HG02884 (cell line): Measurements from ENCODE around the gene SERINC3.
"Not testable (repeated sequence)": the region's sequence is repeated elsewhere in the genome, so short reads cannot be mapped to it uniquely, and the experiment has no call there.

ENCODE experiments used
- ATAC-seq: cut with Tn5 transposase; IDR thresholded peaks from one replicate; pipeline ENCODE4 v1.9.1; 2021; ENCODE audit warnings: mild to moderate bottlenecking, moderate library complexity; ENCODE audit not compliant: unreplicated experiment

The SERINC3 gene

DNA sequence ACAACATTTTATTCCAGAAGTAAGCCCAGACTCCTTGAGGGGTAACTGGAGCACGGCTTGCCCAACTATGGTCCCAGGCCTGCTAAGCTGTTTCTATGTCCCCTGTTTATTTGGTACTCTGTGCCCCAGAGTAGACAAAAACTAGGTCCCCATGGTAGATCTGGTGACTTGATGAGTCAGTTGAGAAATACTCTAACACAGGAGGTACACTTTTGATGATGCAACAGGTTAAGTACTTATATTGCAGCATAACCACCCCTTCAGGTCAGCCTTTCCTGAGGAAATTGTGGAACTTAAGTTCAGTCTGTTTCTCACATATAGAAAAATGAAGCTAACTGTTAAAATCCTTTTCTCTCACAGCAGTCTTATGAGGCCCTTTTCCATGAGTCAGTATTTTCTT lies 26.6 kb downstream of the SERINC3 start:
- ATAC-seq, result no peak

- ATAC-seq, result no peak
Measured at GRCh38 chr20:44494681-44495080, 27.2 kb downstream of the SERINC3 start.

DNA sequence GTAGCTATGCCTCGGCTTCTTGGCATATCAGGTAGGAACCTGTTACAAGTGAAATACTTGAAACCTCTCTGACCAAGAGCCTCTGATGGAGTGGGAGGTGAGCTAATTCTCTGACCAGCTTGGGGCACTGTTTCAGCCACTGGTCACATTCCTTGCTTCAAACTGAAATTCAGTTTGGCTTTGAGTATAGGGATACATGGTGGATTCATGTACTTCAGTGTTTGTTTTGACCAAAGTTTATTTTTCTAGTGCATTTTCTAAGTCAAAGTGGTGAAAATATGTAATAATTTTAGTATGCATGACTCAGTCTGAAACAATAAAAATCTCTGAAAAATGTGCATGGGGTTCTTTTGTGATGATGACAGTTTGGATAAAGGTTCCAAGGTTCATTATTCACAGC lies 27.6 kb downstream of the SERINC3 start:
- no peak for ATAC-seq

DNA sequence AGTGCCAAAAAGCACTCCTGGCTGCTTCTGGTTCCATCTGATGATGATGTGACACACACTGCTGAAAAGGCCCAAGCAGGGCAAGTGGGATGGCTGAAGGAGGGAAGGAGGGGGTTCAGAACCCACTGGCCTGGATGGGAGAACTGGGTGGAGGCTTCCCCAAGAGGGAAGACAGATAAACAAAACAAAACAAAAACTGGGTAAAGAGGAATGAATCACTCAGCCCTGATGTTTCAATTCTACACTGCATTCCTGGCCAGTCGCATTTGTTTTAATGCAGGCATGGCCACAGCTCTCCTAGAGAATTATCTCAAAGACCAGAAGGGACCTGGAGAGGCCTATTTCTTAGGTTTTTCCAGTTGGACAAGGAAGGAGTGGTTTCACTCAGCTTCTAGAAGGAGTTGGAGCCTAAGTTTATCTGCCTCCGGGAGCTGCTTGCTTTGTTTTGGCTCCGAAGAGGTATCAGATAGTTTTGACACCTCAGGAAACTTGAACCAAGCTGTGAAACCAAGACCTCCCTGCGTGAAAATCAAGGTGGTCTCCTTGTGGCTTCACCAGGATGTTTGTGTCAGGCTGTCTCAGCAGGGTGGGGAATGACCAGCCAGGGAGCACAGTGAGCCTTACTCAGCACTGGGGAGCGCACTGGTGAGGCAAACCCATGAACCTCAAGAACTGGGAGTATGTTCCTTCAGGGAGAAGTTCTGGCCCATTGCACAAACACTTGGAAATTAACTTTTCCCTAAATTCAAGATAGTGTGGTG lies 30.1 kb downstream of the SERINC3 start:
- no peak for ATAC-seq

GRCh38 chr20:44489931-44490330 lies 31.9 kb downstream of the SERINC3 start:
- no peak for ATAC-seq

DNA sequence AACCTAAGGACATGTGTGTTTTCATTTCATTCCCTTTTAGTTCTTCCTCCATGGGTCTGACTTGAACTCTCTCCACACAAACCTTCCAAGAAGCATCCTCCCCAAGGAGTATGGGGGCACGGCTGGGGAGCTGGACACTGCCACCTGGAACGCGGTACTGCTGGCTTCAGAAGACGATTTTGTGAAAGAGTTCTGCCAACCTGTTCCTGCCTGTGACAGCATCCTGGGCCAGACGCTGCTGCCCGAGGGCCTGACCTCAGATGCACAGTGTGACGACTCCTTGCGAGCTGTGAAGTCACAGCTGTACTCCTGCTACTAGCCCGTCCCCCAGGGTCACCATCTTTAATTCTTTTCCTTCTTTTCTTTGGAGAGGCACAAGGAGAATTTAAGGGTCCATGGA lies 32.6 kb downstream of the SERINC3 start:
- no peak for ATAC-seq

DNA sequence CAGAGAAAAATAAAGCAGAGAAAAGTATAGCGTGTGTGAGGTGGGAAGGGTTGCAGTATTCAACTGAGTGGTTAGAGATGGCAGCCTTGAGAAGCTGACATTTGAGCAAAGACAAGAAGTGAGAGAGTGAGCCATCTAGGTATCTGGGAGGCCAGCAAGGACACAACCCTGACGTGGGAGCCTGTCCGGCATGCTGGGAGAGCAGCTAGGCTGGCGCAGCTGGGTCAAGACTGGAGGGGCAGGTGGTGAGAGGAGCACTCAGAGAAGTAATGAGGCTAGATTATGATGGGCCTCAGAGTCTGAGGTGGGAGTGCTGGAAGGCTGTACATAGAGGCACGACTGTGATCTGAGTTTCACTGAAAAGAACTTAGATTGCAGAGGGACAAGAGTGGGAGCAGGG lies 33.3 kb downstream of the SERINC3 start:
- no peak for ATAC-seq

- no peak for ATAC-seq
Measured at GRCh38 chr20:44485830-44486198, 36.1 kb downstream of the SERINC3 start.

- ATAC-seq, result no peak
Measured at GRCh38 chr20:44485078-44485829, 36.6 kb downstream of the SERINC3 start.

DNA sequence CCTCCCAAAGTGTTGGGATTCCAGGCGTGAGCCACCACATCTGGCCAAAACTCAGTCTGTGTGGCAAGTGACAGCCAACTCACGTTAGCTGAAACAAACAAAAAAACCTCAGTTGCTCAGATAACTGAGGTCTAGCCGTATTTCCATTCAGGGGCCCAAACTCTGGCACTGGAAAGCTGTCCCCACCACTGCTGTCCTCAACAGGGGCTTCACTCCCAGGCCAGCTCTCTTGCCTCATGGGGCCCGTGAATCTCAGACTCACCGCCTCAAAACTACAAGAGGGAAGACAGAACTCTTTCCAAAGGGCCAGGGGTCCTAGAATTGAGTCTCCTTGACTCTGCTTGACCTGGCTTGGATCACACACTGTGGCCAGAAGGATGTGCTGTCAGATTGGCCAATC lies 38.8 kb downstream of the SERINC3 start:
- ATAC-seq, result no peak

DNA sequence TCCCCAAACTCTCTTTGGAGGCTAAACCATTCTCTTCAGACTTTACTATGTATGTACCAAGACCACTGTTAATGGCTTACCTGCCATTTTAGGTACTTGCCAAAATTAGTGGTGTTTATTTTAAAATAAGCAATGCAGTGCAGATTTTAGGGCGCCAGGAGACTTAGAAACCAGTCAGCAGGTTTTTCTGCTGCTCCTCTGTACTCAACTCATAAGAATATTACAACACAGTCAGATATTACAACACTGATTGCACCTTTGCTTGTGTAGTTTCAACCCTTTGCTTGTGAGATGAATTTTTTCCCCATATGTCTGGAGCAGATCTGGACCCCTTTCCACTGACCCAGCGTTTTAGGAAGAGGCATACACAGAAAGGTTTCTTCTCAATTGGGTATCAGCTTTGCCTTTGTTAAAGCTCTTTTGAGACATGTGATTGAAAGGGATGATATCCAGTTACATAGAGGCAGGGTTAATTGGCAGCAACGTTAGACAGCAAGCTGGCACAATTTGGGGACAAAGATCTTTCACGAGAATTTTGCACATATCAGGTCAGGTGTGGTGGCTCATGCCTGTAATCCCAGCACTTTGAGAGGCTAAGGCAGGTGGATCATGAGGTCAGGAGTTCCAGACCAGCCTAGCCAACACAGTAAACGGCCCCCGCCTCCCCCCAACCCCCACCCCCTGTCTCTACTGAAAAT lies 40.0 kb downstream of the SERINC3 start:
- ATAC-seq, result no peak

DNA sequence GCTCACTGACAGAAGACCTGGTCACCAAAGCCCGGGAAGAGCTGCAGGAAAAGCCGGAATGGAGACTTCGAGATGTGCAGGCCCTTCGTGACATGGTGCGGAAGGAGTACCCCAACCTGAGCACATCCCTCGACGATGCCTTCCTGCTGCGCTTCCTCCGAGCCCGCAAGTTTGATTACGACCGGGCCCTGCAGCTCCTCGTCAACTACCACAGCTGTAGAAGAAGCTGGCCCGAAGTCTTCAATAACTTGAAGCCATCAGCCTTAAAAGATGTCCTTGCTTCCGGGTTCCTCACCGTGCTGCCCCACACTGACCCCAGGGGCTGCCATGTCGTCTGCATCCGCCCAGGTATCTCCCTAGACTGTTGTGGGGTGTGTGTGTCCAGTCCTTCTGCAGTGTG lies 41.8 kb downstream of the SERINC3 start:
- no peak for ATAC-seq

GRCh38 chr20:44479643-44480042 lies 42.2 kb downstream of the SERINC3 start:
- ATAC-seq, result no peak

DNA sequence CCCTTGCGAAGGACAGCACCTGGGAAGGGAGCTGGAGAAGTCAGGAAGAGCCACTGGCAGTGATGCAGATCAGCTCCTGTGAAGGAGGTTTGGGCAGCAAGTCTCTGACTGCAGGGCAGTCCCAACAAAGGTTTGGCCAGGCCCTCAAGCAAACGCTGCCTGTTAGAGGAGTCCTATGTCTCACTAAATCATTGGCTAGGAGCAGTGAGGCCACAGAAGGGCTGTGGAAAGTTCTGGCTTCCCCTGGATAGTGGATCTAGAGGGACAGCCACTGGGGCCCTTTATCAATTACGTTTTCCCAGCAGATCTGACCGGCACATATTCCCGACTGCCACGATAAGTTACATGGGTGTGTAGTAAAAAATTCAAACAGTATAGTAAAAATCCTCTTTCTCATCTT lies 43.7 kb downstream of the SERINC3 start:
- no peak for ATAC-seq

DNA sequence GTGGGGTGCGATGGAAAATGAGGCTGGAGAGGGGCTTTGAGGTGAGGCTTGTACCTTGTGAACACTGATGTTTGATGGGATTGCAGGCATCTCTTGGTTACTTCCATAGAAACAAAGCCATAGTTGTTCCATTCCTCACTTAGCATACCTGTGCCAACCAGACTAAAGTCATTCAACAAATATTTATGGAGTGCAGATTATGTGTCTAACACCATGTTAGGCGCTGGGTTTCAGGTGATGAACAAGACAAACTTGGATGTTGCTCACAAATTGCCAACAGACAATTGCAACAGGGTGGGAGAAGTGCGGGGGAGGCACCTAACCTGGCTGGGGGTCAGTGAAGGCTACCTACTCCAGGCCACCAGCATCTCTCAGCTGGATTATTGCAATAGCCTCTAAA lies 44.7 kb downstream of the SERINC3 start:
- no peak for ATAC-seq

- peak; percentile 94 for ATAC-seq
Measured at GRCh38 chr20:44475694-44476560, 45.9 kb downstream of the SERINC3 start, which contains the start of gene TTPAL. Gene TTPAL, plus strand, starts transcription at chr20:44475874. Its CDS starts 4,126 bp downstream, at chr20:44480000.

DNA sequence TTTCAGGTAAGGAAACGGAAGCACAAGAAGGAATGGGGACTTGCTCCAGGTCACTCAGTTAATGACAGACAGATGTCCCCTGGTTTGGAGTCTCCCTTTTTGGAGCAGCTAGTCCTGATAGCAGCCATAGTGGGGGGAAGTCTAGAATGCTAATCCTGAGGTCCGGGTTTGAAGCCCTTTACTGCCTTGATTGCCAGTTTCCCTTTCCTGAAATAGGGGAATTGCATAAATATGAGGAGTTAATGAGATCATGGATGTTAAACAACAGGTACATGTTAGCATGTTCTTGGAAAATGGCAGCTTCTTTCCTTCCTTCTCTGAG lies 46.5 kb downstream of the SERINC3 start:
- no peak for ATAC-seq

DNA sequence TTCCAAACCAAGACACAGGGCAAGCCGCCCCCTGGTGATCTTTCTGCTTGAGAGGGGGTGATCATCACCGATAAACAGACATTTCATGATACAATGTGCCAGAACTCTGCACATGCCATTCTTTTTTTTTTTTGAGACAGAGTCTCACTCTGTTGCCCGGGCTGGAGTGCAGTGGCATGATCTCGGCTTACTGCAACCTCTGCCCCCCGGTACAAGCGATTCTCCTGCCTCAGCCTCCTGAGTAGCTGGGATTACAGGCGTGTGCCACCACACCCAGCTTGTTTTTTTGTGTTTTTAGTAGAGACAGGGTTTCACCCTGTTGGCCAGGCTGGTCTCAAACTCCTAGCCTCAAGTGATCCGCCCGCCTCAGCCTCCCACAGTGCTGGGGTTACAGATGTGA lies 49.6 kb downstream of the SERINC3 start:
- ATAC-seq, result not testable (repeated sequence)

DNA sequence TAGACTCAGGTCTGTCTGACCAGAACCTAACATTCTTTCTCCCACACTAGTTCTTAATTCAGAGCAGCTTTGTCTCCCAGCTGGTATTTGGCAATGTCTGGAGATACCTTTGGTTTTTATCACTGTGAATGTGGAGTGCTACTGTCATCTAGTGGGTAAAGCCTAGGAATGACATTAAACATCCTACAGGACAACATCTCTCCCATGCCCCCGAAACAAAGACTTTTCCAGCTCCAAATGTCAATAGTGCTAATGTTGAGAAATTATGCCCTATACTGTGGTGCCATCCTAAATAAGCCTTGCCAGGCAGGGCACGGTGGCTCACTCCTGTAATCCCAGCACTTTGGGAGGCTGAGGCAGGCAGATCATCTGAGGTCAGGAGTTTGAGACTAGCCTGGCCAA lies 50.4 kb downstream of the SERINC3 start:
- ATAC-seq, result no peak

- ATAC-seq, result no peak
Measured at GRCh38 chr20:44470327-44470726, 51.5 kb downstream of the SERINC3 start.
